H1 (cell line): ENCODE results near the gene PROSER3. TPM values are rescaled to one million over a fixed set of nuclear protein-coding genes. Genes with fewer than 3 reads are reported as not detected.

Source experiments
- CTCF ChIA-PET: fragments of 300-600 bp; sonication (Branson Sonifier 250); formaldehyde crosslinking; loops from one replicate; lab custom pipeline; 2021; ENCODE audit not compliant: partially characterized antibody; lab: Charles Lee
- POLR2A ChIA-PET: fragments of 300-600 bp; sonication (Branson Sonifier 250); formaldehyde crosslinking; loops from one replicate; lab custom pipeline; 2021; ENCODE audit warnings: inconsistent platforms; ENCODE audit not compliant: partially characterized antibody; lab: Charles Lee
- DNase-seq, 2 experiments: peaks; one replicate each; pipeline versions ENCODE4 v3.0.0 to v3.0.0-alpha.2; 2010 to 2022; ENCODE audit warnings: low spot score in 2 of 2, low read depth in 1 of 2, mixed read lengths in 1 of 2
- FAIRE-seq: peaks from 2 replicates; lab custom pipeline; 2011; peaks lifted over from hg19 to GRCh38; lab: Jason Lieb, UNC
- H2AFZ ChIP-seq: 2 replicates; pipeline ENCODE4 v1.8.1; 2012; ENCODE audit warnings: low read length, inconsistent platforms
- H2AK5ac ChIP-seq: 2 replicates; pipeline ENCODE4 v1.6.1; 2013; ENCODE audit warnings: low read depth, low read length
- H2BK120ac ChIP-seq: replicated peaks from 2 replicates; pipeline ENCODE3; 2013; ENCODE audit warnings: low read depth, low read length, inconsistent platforms
- H2BK12ac ChIP-seq: 2 replicates; pipeline ENCODE4 v1.6.1; 2013; ENCODE audit warnings: low read depth, low read length
- H2BK15ac ChIP-seq: 2 replicates; pipeline ENCODE4 v1.6.1; 2013; ENCODE audit warnings: low read length
- H2BK20ac ChIP-seq: 2 replicates; pipeline ENCODE4 v1.6.1; 2013; ENCODE audit warnings: low read length
- H2BK5ac ChIP-seq: 2 replicates; pipeline ENCODE4 v1.6.1; 2013; ENCODE audit warnings: low read depth, low read length
- H3K14ac ChIP-seq: 2 replicates; pipeline ENCODE4 v1.6.1; 2013; ENCODE audit warnings: inconsistent platforms; ENCODE audit not compliant: insufficient read length
- H3K18ac ChIP-seq: 2 replicates; pipeline ENCODE4 v1.6.1; 2013; ENCODE audit warnings: low read length; ENCODE audit errors: extremely low read depth
- H3K23ac ChIP-seq: 2 replicates; pipeline ENCODE4 v1.6.1; 2013; ENCODE audit warnings: inconsistent platforms; ENCODE audit not compliant: insufficient read length
- H3K23me2 ChIP-seq: 2 replicates; pipeline ENCODE4 v1.6.1; 2013; ENCODE audit warnings: low read depth, low read length
- H3K27ac ChIP-seq: 2 replicates; pipeline ENCODE4 v1.6.1; 2011; ENCODE audit warnings: low read depth, low read length, inconsistent platforms
- H3K27me3 ChIP-seq, 4 experiments: replicated peaks in 1 of 4; 1 replicate in 1 of 4; 2 replicates in 3 of 4; pipeline versions ENCODE4 v1.6.1 to v1.8.1; 2011 to 2013; ENCODE audit warnings: low read length in 3 of 4, mild to moderate bottlenecking in 3 of 4, inconsistent platforms in 2 of 4, mixed read lengths in 2 of 4, moderate library complexity in 1 of 4; ENCODE audit not compliant: control insufficient read depth in 3 of 4, insufficient read depth in 3 of 4; ENCODE audit errors: extremely low read depth in 1 of 4
- H3K36me3 ChIP-seq, 4 experiments: 2 replicates each; pipeline versions ENCODE4 v1.6.1 to v1.8.1; 2011 to 2013; ENCODE audit warnings: mild to moderate bottlenecking in 4 of 4, low read length in 3 of 4, moderate library complexity in 2 of 4, control low read depth in 1 of 4, inconsistent platforms in 1 of 4; ENCODE audit not compliant: insufficient read depth in 4 of 4, control insufficient read depth in 2 of 4
- H3K4ac ChIP-seq: replicated peaks from 2 replicates; pipeline ENCODE3; 2013; ENCODE audit warnings: low read length, low read depth, mixed read lengths, inconsistent platforms; ENCODE audit not compliant: insufficient read length
- H3K4me1 ChIP-seq, 4 experiments: replicated peaks in 1 of 4; 1 replicate in 1 of 4; 2 replicates in 3 of 4; pipeline versions ENCODE4 v1.6.1 to v1.8.1; 2011 to 2013; ENCODE audit warnings: low read length in 3 of 4, inconsistent platforms in 2 of 4, mixed read lengths in 1 of 4; ENCODE audit not compliant: insufficient read depth in 4 of 4, control insufficient read depth in 3 of 4
- H3K4me2 ChIP-seq, 2 experiments: 2 replicates each; pipeline versions ENCODE4 v1.6.1 to v1.8.1; 2011 to 2013; ENCODE audit warnings: low read depth in 2 of 2, low read length in 2 of 2, control low read depth in 1 of 2, inconsistent platforms in 1 of 2, mild to moderate bottlenecking in 1 of 2; ENCODE audit not compliant: insufficient read depth in 1 of 2
- H3K4me3 ChIP-seq, 4 experiments: fragments of 200-600, 300-600 bp in 1 of 4; sonication (generic), shearing (Covaris generic), sonication (Bioruptor Twin) in 1 of 4; 2 replicates each; pipeline versions ENCODE4 v1.5.1 to v1.8.1; 2011 to 2016; ENCODE audit warnings: low read length in 4 of 4, low read depth in 3 of 4, control low read depth in 2 of 4, inconsistent platforms in 2 of 4, mild to moderate bottlenecking in 2 of 4, mixed read lengths in 1 of 4, moderate library complexity in 1 of 4; ENCODE audit not compliant: insufficient read depth in 2 of 4; ENCODE audit errors: extremely low read depth in 1 of 4
- H3K56ac ChIP-seq: replicated peaks from 2 replicates; pipeline ENCODE3; 2013; ENCODE audit warnings: low read depth, mild to moderate bottlenecking, mixed read lengths, low read length, inconsistent platforms; ENCODE audit not compliant: insufficient read length
- H3K79me1 ChIP-seq: 2 replicates; pipeline ENCODE4 v1.6.1; 2013; ENCODE audit warnings: low read depth, low read length, control low read depth
- H3K79me2 ChIP-seq, 2 experiments: 2 replicates each; pipeline versions ENCODE4 v1.6.1 to v1.8.1; 2012 to 2013; ENCODE audit warnings: low read length in 2 of 2, mild to moderate bottlenecking in 2 of 2, inconsistent platforms in 1 of 2; ENCODE audit not compliant: insufficient read depth in 2 of 2, control insufficient read depth in 1 of 2
- H3K9ac ChIP-seq, 4 experiments: replicated peaks in 1 of 4; 1 replicate in 1 of 4; 2 replicates in 3 of 4; pipeline versions ENCODE4 v1.6.1 to v1.8.1; 2011 to 2013; ENCODE audit warnings: low read depth in 3 of 4, low read length in 3 of 4, control low read depth in 2 of 4, mild to moderate bottlenecking in 2 of 4, moderate library complexity in 2 of 4, inconsistent platforms in 1 of 4; ENCODE audit errors: extremely low read depth in 1 of 4
- H3K9me3 ChIP-seq, 2 experiments: 2 replicates each; pipeline versions ENCODE4 v1.6.1 to v1.8.1; 2012 to 2013; ENCODE audit warnings: mild to moderate bottlenecking in 2 of 2, moderate library complexity in 2 of 2, control low read depth in 1 of 2, inconsistent platforms in 1 of 2, low read depth in 1 of 2, low read length in 1 of 2, mixed read lengths in 1 of 2; ENCODE audit not compliant: insufficient read depth in 2 of 2
- H4K20me1 ChIP-seq, 2 experiments: replicated peaks in 1 of 2; 2 replicates each; pipeline versions ENCODE3 to v1.8.1; 2011 to 2013; ENCODE audit warnings: inconsistent platforms in 2 of 2, low read length in 2 of 2, mild to moderate bottlenecking in 1 of 2; ENCODE audit not compliant: insufficient read depth in 2 of 2, control insufficient read depth in 1 of 2
- H4K5ac ChIP-seq: 2 replicates; pipeline ENCODE4 v1.6.1; 2013; ENCODE audit warnings: low read length, low read depth, mixed read lengths, inconsistent platforms; ENCODE audit not compliant: insufficient read length
- H4K8ac ChIP-seq: 2 replicates; pipeline ENCODE4 v1.8.0; 2013; ENCODE audit warnings: mild to moderate bottlenecking, moderate library complexity, low read length, inconsistent platforms; ENCODE audit not compliant: insufficient read depth; ENCODE audit errors: extremely low read depth
- H4K91ac ChIP-seq: replicated peaks from 2 replicates; pipeline ENCODE3; 2013; ENCODE audit warnings: low read length, mixed read lengths, inconsistent platforms; ENCODE audit not compliant: insufficient read length
- BRCA1 ChIP-seq: IDR thresholded peaks from 2 replicates; pipeline ENCODE4 v1.6.1; 2012; ENCODE audit warnings: low read depth, low read length, improper control_type of control experiment
- CREB1 ChIP-seq: IDR thresholded peaks from 2 replicates; pipeline ENCODE4 v1.6.1; 2012; ENCODE audit warnings: inconsistent platforms
- KDM1A ChIP-seq: fragments of 200-600, 300-600 bp; sonication (generic); IDR thresholded peaks from 2 replicates; pipeline ENCODE4 v1.7.1; 2016; ENCODE audit warnings: mild to moderate bottlenecking, low read length, borderline replicate concordance
- RAD21 ChIP-seq, 2 experiments: IDR thresholded peaks in 1 of 2; conservative IDR thresholded peaks in 1 of 2; 2 replicates each; pipeline ENCODE4 v1.6.1; 2011; ENCODE audit warnings: low read depth in 2 of 2, low read length in 2 of 2, improper control_type of control experiment in 1 of 2, inconsistent platforms in 1 of 2, mild to moderate bottlenecking in 1 of 2, moderate library complexity in 1 of 2
- TCF12 ChIP-seq: IDR thresholded peaks from 2 replicates; pipeline ENCODE4 v1.6.1; 2011; ENCODE audit warnings: low read depth, mild to moderate bottlenecking, low read length
- WGBS, 2 experiments: shearing (Covaris generic) in 1 of 2; methylation state at CpG; one replicate each; pipeline versions ENCODE4 v1.1.6 to v1.1.7; 2013 to 2015; ENCODE audit warnings: low lambda C conversion rate in 2 of 2, mixed read lengths in 2 of 2, inconsistent platforms in 1 of 2, low coverage in 1 of 2, missing lambda C conversion rate in 1 of 2; ENCODE audit not compliant: insufficient replicate concordance in 2 of 2, insufficient coverage in 1 of 2, insufficient read length in 1 of 2; ENCODE audit errors: extremely low coverage in 1 of 2, missing lambda C conversion rate in 1 of 2; 5-methylcytosine and 5-hydroxymethylcytosine counted together
- polyA plus RNA-seq, 7 experiments: library from polyadenylated mRNA; depleted of rRNA in 3 of 7; stranded (reverse) in 5 of 7; unstranded in 2 of 7; fragments of >200 nt in 5 of 7; fragments of 200-250 nt in 2 of 7; gene quantifications; 1 replicate in 5 of 7; 2 replicates in 1 of 7; 4 replicates in 1 of 7; pipeline versions ENCODE4 v1.2.1 to v1.2.3, GENCODE V29; 2011 to 2013; ENCODE audit warnings: missing spikeins in 2 of 7, mixed read lengths in 2 of 7
- total RNA-seq: library from RNA; stranded (reverse); fragmentation: NEBNext Ultra II Directional; extraction: Animal tissue kit (Norgen Biotek cat#: 25700); gene quantifications from 2 replicates; pipeline ENCODE4 v1.2.1, GENCODE V29; 2021
- TF ChIP-seq, protein P1 (sequence below): IDR thresholded peaks from 2 replicates; pipeline ENCODE4 v1.6.1; 2012; ENCODE audit warnings: low read length, inconsistent platforms
- TF ChIP-seq, protein P2 (sequence below), 3 experiments: IDR thresholded peaks; 1 replicate in 2 of 3; 2 replicates in 1 of 3; pipeline versions ENCODE4 v1.5.1 to v1.6.1; 2011; ENCODE audit warnings: low read length in 3 of 3, mild to moderate bottlenecking in 3 of 3, inconsistent platforms in 2 of 3, low read depth in 1 of 3, moderate library complexity in 1 of 3; ENCODE audit not compliant: insufficient read depth in 1 of 3; ENCODE audit errors: control extremely low read depth in 1 of 3

Gene PROSER3
- total and polyA plus RNA-seq, 2 of the 8 experiments (the other 6 are each of a cell fraction or from before 2014, with no cell fraction given): 17.8 to 28.9 TPM

GRCh38 chr19:35812220-35813042 is 54.5 kb downstream of the PROSER3 start, which contains the start of gene PRODH2:
TSS of gene PRODH2 (minus strand) at chr19:35812845. CDS start at chr19:35812805, 40 bp downstream.
- DNase-seq: no peak
- no peak within 1 kb of the TSS for H4K91ac ChIP-seq
- H3K18ac ChIP-seq: no peak within 1 kb of the TSS
- no peaks in the 10 kb centered on the region for H3K27me3 ChIP-seq
- no peak within 1 kb of the TSS for H3K56ac ChIP-seq
- no peak within 1 kb of the TSS for H2BK20ac ChIP-seq
- H2BK120ac ChIP-seq: no peak within 1 kb of the TSS
- POLR2A ChIA-PET: interaction anchor here (0.8 to 1.1 kb wide), 3 partner anchors 45 to 99 kb away, joined by 3 read pairs; no protein-coding TSS in a partner anchor
- no peaks in the 10 kb centered on the region for H3K36me3 ChIP-seq
- H3K79me2 ChIP-seq: no peaks in the 10 kb centered on the region
- H2AFZ ChIP-seq: 0 out of 2 replicates have a peak within 1 kb of the TSS, but pooled peaks have one; percentile 13
- no peaks in the 10 kb centered on the region for H3K23me2 ChIP-seq
- peak within 1 kb of the TSS; percentile 51 for H4K8ac ChIP-seq
- H3K23ac ChIP-seq: no peak within 1 kb of the TSS
- TF ChIP-seq BRCA1 (no peak), KDM1A (no peak), RAD21 (IDR thresholded peaks at IDR 0.05 in 1 of 2, conservative IDR thresholded peaks at IDR 0.05 in 1 of 2; ENCODE audit: low read depth in 2 of 2, low read length in 2 of 2) (no peak), TCF12 (no peak), CREB1 (no peak)
- TF ChIP-seq, protein P1, sequence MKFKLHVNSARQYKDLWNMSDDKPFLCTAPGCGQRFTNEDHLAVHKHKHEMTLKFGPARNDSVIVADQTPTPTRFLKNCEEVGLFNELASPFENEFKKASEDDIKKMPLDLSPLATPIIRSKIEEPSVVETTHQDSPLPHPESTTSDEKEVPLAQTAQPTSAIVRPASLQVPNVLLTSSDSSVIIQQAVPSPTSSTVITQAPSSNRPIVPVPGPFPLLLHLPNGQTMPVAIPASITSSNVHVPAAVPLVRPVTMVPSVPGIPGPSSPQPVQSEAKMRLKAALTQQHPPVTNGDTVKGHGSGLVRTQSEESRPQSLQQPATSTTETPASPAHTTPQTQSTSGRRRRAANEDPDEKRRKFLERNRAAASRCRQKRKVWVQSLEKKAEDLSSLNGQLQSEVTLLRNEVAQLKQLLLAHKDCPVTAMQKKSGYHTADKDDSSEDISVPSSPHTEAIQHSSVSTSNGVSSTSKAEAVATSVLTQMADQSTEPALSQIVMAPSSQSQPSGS: no peak
- TF ChIP-seq, protein P2, sequence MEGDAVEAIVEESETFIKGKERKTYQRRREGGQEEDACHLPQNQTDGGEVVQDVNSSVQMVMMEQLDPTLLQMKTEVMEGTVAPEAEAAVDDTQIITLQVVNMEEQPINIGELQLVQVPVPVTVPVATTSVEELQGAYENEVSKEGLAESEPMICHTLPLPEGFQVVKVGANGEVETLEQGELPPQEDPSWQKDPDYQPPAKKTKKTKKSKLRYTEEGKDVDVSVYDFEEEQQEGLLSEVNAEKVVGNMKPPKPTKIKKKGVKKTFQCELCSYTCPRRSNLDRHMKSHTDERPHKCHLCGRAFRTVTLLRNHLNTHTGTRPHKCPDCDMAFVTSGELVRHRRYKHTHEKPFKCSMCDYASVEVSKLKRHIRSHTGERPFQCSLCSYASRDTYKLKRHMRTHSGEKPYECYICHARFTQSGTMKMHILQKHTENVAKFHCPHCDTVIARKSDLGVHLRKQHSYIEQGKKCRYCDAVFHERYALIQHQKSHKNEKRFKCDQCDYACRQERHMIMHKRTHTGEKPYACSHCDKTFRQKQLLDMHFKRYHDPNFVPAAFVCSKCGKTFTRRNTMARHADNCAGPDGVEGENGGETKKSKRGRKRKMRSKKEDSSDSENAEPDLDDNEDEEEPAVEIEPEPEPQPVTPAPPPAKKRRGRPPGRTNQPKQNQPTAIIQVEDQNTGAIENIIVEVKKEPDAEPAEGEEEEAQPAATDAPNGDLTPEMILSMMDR (IDR thresholded peaks at IDR 0.05; ENCODE audit: control extremely low read depth in 1 of 3, insufficient read depth in 1 of 3, low read depth in 1 of 3, low read length in 3 of 3): peak in 1 of 3 experiments; percentile 6; a peak in 1 of 4 replicates
- H2AK5ac ChIP-seq: no peak within 1 kb of the TSS
- no peak within 1 kb of the TSS for H4K5ac ChIP-seq
- peaks cover 0 to 6% (median 1%) of the 10 kb centered on the region in 4 experiments; a peak in 4 of 7 replicates for H3K4me1 ChIP-seq
- H3K4me2 ChIP-seq: no peak within 1 kb of the TSS
- CTCF ChIA-PET: interaction anchor here (1.1 to 1.5 kb wide), 6 partner anchors 8 to 64 kb away, joined by 3 to 5 read pairs (median 3); partner anchors contain the start of gene LIN37
- WGBS, 2 experiments: 85% methylated on average over 25 of the region's 26 CpGs; no CpG with 5 or more reads in 1 of the 2 experiments
- H3K27ac ChIP-seq: no peak within 1 kb of the TSS
- no peaks in the 10 kb centered on the region for H3K9me3 ChIP-seq
- H3K9ac ChIP-seq: no peak within 1 kb of the TSS
- no peaks in the 10 kb centered on the region for H3K79me1 ChIP-seq
- H3K4me3 ChIP-seq: no peak within 1 kb of the TSS
- H4K20me1 ChIP-seq: no peaks in the 10 kb centered on the region
- H2BK12ac ChIP-seq: no peak within 1 kb of the TSS; the same call in 1 of the 2 replicates
- no peak for FAIRE-seq
- H3K14ac ChIP-seq: no peak within 1 kb of the TSS
- 0 out of 2 replicates have a peak within 1 kb of the TSS, but pooled peaks have one; percentile 35 for H2BK5ac ChIP-seq
- no peak within 1 kb of the TSS for H3K4ac ChIP-seq
- H2BK15ac ChIP-seq: no peak within 1 kb of the TSS
